ENCODE data around the gene MANEAL.

Gene MANEAL

GRCh38 chr1:37831109-37831508 is 37.5 kb downstream of the MANEAL start:
- no peak for DNase-seq

- no peak for DNase-seq
Measured at GRCh38 chr1:37831809-37832208, 38.2 kb downstream of the MANEAL start.

GRCh38 chr1:37836788-37837187 is 43.1 kb downstream of the MANEAL start:
- no peak for DNase-seq

GRCh38 chr1:37839676-37840075 is 46.0 kb downstream of the MANEAL start:
- no peak for DNase-seq

GRCh38 chr1:37840711-37841110 is 47.1 kb downstream of the MANEAL start:
- no peak for DNase-seq

- DNase-seq: no peak
Measured at GRCh38 chr1:37841652-37842051, 48.0 kb downstream of the MANEAL start.

- DNase-seq: no peak
Measured at GRCh38 chr1:37844536-37844935, 50.9 kb downstream of the MANEAL start.

- no peak for DNase-seq
Measured at GRCh38 chr1:37845049-37845646, 51.5 kb downstream of the MANEAL start.

GRCh38 chr1:37845786-37846185 is 52.1 kb downstream of the MANEAL start:
- no peak for DNase-seq

GRCh38 chr1:37846647-37847339 is 53.1 kb downstream of the MANEAL start:
- DNase-seq: no peak

GRCh38 chr1:37849480-37849879 is 55.8 kb downstream of the MANEAL start:
- no peak for DNase-seq

GRCh38 chr1:37850352-37850955 is 56.8 kb downstream of the MANEAL start:
- DNase-seq: no peak

All from NCI-H1694 (cell line).